GM13977 (cell line): ENCODE data around the gene SYNE1.
"Not testable (repeated sequence)": the region's sequence is repeated elsewhere in the genome, so short reads cannot be mapped to it uniquely, and the experiment has no call there.

Source experiments
- DNase-seq: peaks from one replicate; pipeline ENCODE4 v3.0.0; 2012; ENCODE audit warnings: low spot score
- CTCF ChIP-seq: IDR thresholded peaks from 2 replicates; pipeline ENCODE4 v1.5.1; 2012; ENCODE audit warnings: mild to moderate bottlenecking, control low read depth; ENCODE audit not compliant: insufficient read depth; ENCODE audit errors: extremely low read depth, missing control alignments
- in situ Hi-C: fragments of 300-500 bp; cut with MboI; formaldehyde crosslinking; loops from one replicate; pipeline ENCODE4 v1.12.0; 2022; ENCODE audit warnings: low sequenced_read_pairs, low pct_unique_long_range_greater_than_20kb, mixed read lengths, inconsistent platforms; ENCODE audit not compliant: unreplicated experiment

Gene SYNE1

GRCh38 chr6:152532556-152533422, 104.4 kb downstream of the SYNE1 start:
- no peak for TF ChIP-seq CTCF
- DNase-seq: no peak
- in situ Hi-C loops: no loop called here

- TF ChIP-seq CTCF: no peak
- in situ Hi-C loops: no loop called here
- no peak for DNase-seq
Measured at GRCh38 chr6:152531659-152532058, 105.5 kb downstream of the SYNE1 start.

- TF ChIP-seq CTCF: no peak
- in situ Hi-C loops: no loop called here
- DNase-seq: no peak
Measured at GRCh38 chr6:152529369-152529768, 107.8 kb downstream of the SYNE1 start.

GRCh38 chr6:152514120-152514519, 123.0 kb downstream of the SYNE1 start:
- in situ Hi-C loops, DNase-seq: not testable (repeated sequence)

- DNase-seq: no peak
- TF ChIP-seq CTCF: no peak
- in situ Hi-C loops: no loop called here
Measured at GRCh38 chr6:152509916-152510315, 127.2 kb downstream of the SYNE1 start.

GRCh38 chr6:152508477-152508876, 128.7 kb downstream of the SYNE1 start:
- in situ Hi-C loops: no loop called here
- DNase-seq: no peak
- no peak for TF ChIP-seq CTCF

GRCh38 chr6:152503546-152503945, 133.6 kb downstream of the SYNE1 start:
- DNase-seq: no peak
- in situ Hi-C loops: no loop called here
- TF ChIP-seq CTCF: no peak
